GM18499 (cell line): ENCODE measurements around the gene AMBRA1.
"Not testable (repeated sequence)": the region's sequence is repeated elsewhere in the genome, so short reads cannot be mapped to it uniquely, and the experiment has no call there.

Experiments used
- ATAC-seq: cut with Tn5 transposase; IDR thresholded peaks from one replicate; pipeline ENCODE4 v1.9.1; 2021; ENCODE audit warnings: moderate number of reproducible peaks; ENCODE audit not compliant: insufficient read depth, unreplicated experiment

Gene AMBRA1

DNA sequence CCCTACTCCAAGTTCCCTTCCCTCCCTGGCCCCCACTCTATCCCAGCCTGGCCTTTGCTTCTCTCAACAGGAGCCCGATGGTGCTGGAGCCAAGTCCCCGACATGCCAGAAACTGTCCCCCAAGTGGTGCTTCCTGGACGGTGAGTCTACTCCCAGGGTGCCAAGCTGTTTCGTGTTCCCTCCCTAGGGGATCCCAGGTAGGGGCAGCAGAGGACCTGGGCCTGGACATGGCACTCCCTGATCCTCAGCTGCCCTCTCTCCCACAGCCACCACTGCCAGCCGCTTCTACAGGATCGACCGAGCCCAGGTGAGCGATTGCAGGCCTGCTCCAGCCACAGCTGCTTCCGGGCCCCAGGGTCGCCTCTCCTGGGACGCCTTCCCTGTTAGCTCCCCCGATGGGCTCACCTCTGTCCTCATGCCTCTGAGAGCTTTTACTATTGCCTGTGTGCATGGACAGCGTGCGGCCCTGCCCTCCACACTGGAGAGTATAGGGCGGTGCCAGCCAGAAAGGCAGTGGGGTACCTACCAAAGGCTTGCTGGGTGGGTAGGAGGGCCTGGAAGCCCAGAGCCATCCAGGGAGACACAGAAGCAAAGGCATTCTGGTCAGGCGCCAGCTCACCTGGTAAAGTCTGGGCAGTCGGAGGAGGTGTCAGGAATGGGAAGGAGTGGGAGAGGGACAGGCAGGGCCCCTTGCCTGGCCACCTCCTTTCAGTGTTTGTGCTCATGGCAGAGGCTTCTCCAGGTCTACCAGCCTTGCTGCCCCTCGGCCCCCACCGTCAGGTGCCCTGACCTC, 217.4 kb downstream of the AMBRA1 start:
- no peak for ATAC-seq

GRCh38 chr11:46375392-46376101, 218.3 kb downstream of the AMBRA1 start:
- no peak for ATAC-seq

DNA sequence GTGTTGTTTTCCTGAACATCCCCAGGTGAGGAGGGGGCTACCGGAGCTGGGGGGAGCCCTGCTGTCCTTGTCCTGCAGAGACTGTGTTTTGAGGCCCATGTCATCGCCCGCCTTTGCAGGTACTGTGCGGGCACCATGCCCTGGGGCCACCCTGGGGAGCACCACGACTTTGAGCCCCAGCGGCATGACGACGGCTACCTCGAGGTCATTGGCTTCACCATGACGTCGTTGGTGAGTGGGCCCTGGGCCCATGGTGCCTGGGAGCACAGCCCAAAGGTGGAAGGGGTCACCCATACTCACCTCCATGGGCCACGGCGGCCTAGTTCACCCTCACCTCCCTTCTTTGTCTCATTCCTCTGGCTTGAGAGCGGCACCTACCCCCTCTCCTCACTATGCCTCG, 219.0 kb downstream of the AMBRA1 start:
- ATAC-seq = no peak

GRCh38 chr11:46373787-46374740, 219.8 kb downstream of the AMBRA1 start:
- ATAC-seq = no peak

GRCh38 chr11:46372501-46372900, 221.3 kb downstream of the AMBRA1 start:
- not testable (repeated sequence) for ATAC-seq

DNA sequence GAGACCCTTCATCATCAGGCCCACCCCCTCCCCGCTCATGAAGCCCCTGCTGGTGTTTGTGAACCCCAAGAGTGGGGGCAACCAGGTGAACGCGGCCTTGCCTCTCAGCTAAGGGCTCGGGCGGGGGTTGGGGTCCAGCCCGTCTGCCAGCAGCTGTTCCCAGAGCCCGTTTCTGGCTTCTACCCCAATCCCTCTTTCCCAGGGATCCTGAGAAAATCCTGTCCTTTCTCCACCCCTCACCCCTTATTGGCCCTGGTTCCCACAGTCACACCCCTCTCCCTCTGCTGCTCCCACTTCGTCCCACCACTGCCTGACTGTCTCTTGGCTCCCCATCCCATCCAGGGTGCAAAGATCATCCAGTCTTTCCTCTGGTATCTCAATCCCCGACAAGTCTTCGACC, 221.7 kb downstream of the AMBRA1 start:
- ATAC-seq = no peak

DNA sequence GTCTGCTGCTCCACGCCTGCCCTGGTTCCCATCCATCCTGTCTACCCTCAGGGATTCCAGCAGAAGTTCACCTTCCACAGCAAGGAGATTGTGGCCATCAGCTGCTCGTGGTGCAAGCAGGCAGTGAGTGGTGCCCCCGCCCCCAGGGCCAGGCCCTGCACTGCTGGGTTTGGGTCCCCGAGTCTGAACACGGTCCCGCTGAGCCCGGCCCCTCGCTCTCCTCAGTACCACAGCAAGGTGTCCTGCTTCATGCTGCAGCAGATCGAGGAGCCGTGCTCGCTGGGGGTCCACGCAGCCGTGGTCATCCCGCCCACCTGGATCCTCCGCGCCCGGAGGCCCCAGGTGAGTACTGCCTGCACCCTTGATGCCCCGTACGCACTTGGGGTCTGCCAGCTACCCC, 222.6 kb downstream of the AMBRA1 start:
- ATAC-seq = not testable (repeated sequence)

GRCh38 chr11:46370253-46370652, 223.6 kb downstream of the AMBRA1 start:
- ATAC-seq = no peak

- no peak for ATAC-seq
Observed at GRCh38 chr11:46369458-46370152, 224.2 kb downstream of the AMBRA1 start.

- ATAC-seq = no peak
Observed at GRCh38 chr11:46367916-46368267, 225.9 kb downstream of the AMBRA1 start.

DNA sequence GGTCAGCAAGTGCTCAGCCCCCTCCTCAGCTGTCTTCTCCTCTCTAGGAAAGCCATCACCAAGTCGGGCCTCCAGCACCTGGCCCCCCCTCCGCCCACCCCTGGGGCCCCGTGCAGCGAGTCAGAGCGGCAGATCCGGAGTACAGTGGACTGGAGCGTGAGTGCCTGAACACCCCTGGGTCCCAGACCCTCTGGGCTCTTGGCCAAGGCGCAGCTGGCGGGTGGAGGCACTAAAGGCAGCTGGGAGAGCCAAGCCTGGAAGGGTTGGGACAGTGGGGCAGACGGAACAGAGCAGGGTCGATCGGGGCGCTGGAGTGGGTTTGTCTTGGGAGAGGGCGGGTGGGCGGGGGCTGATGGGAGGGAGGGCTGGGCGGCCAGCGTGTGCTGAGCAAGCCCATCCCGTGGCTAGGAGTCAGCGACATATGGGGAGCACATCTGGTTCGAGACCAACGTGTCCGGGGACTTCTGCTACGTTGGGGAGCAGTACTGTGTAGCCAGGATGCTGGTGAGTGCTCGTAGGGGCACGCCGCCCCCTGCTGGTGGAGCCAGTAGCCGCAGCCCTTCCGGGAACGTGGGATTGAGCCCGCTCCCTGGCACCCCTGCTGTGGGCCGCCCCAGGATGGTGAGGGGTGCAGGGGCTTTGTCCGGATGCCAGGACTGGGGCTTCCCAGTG, 226.4 kb downstream of the AMBRA1 start:
- peak; percentile 77 for ATAC-seq

DNA sequence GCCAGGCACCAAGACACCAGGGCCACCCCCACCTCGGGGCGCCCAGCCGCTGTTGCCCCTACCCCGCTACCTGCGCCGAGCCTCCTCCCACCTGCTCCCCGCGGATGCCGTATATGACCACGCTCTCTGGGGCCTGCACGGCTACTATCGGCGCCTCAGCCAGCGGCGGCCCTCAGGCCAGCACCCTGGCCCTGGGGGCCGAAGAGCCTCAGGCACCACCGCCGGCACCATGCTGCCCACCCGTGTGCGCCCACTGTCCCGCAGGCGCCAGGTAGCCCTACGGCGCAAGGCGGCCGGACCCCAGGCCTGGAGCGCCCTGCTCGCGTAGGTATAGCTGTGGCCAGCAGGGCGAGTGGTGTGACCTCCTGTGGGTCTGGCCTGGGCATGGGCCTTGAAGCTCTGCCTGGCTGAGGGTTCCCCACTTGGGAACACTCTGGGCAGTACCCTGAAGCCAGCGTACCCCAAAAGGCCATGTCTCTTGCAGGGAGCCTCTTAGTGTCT, 227.1 kb downstream of the AMBRA1 start:
- ATAC-seq = no peak

DNA sequence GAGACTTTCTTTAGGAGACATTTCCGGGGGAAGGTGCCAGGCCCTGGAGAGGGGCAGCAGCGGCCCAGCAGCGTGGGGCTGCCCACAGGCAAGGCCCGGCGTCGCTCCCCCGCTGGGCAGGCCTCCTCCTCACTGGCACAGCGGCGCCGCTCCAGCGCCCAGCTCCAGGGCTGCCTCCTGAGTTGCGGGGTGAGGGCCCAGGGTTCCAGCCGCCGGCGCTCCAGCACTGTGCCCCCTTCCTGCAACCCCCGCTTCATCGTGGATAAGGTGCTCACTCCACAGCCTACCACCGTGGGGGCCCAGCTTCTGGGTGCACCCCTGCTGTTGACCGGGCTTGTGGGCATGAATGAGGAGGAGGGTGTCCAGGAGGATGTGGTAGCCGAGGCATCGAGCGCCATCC, 227.6 kb downstream of the AMBRA1 start:
- no peak for ATAC-seq

DNA sequence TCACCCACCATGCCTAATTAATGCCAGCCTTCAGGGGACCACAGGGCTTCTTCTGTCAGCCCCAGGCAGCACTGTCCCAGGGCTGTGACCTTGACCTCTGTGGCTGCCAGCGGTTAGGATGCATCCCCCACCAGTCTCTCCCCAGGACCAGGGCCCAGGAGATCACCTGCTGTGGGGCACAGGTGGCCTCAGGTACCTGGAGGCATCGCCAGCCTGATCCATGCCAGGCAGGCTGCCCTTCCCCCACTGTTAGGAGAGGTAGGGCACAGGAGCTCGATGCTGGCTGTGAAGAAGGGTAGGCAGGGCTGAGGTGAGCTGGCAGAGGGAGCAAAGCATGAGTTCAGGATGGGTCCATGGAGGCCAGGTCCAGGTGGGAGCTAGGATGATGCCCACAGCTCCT, 229.0 kb downstream of the AMBRA1 start:
- no peak for ATAC-seq

DNA sequence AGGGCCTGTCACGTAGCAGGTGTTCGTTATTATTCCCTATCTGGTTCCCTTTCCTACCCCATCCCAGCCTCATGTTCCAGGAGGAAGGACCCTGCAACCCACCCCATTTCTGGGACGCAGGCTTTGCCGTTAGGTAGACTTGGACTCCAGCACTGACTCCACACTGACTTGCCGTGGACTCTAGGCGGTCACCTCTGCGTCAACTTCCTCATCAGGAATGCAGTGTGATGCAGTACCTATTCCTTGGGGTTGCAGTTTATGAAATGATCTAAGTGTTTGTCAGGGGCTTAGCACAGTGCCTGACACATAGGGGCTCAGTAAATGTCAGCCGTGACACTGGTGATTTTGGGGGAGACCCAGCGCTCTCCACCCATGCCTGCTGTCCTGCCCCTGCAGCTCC, 229.8 kb downstream of the AMBRA1 start:
- no peak for ATAC-seq

DNA sequence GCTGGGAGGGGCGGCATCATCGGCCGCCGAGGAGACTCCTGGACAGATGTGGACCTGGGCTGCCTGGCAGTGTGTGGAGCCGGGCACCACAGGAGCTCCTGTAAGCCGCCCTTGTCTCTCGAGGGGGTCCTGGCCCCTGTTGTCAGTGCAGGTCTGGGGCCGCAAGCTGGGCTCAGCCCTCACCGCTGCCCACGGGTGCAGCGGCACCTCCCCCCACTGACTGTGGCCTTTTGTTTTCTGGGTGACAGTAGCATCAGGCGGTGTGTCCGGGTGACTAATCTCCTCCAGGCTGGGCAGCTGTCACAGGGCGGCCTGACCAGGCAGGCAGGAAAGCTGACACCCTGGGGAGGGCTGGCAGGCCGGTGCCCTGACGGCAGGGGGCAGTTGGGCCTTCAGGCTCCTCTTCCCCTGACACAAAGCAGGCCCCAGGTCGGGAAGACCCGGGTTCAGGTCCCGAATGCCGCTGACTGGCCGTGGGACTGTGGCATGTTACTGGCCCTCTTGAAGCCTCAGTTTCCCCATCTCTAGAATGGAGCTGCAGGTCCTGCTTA, 230.3 kb downstream of the AMBRA1 start:
- ATAC-seq = no peak

DNA sequence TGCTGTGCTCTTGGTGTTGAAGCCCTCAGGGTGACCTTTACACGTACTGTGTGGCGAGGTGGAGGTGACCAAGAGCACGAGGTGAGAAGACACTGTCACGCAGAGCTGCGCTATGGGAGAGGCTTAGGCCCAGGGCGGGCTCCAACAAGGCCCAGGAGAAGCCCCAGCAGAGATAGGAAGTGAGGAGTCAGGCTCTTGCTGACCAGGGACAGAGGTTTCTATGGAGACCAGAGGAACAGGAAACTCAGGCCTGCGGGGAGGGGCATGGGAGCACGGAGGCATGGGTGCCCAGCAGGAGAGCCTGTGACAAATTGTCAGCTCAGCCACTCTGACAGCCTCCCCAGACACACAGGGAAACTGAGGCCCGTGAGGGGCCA, 230.8 kb downstream of the AMBRA1 start:
- ATAC-seq = no peak

GRCh38 chr11:46362156-46363030, 231.4 kb downstream of the AMBRA1 start:
- ATAC-seq = no peak
